Left renal cortex interstitium (tissue), 4 donors: ENCODE measurements around the gene OR7G2. TPM values are rescaled to one million over a fixed set of nuclear protein-coding genes. Genes with fewer than 3 reads are reported as not detected.
A peak's percentile ranks its signal among the peaks of the same experiment; 100 is the strongest.

Source experiments
- DNase-seq, 4 donors: peaks; one replicate each; pipeline ENCODE4 v3.0.0-alpha.2; 2013; ENCODE audit warnings: low read depth in 4 of 4, low spot score in 2 of 4, missing footprints in 1 of 4
- polyA plus RNA-seq, 4 donors: library from polyadenylated mRNA; unstranded; fragments of 120-200 nt; gene quantifications; one replicate each; pipeline ENCODE4 v1.2.1, GENCODE V29; 2013; ENCODE audit not compliant: insufficient read length in 4 of 4

OR7G2 gene
- under 1 TPM in 3 of 4 donors, not detected in 1; 0.04 to 0.05 (median 0.05) TPM for polyA plus RNA-seq

DNA sequence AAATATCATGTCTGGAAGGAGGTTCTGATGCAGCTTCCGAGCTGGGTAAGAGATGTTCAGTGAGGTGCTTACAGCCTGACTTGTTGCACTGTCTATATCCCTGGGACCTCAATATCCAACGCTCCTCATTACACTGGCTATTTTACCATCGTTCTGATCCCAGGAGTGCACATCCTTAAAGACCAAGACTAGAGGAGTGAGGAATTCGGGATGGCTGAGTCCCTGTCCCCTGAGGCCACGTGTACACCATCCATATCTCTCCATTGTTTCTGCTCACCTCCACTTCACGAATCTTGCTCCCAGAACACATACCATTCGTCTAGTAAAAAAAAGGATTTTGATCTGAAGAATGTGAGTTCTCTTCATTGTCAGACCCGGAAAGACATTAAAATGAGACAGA, at the start of gene OR7G2:
Gene OR7G2, minus strand, starts transcription at position 101 of the 400 bp plus-strand sequence. CDS start 4,232 bp downstream, outside the sequence.
- no peak for DNase-seq

DNA sequence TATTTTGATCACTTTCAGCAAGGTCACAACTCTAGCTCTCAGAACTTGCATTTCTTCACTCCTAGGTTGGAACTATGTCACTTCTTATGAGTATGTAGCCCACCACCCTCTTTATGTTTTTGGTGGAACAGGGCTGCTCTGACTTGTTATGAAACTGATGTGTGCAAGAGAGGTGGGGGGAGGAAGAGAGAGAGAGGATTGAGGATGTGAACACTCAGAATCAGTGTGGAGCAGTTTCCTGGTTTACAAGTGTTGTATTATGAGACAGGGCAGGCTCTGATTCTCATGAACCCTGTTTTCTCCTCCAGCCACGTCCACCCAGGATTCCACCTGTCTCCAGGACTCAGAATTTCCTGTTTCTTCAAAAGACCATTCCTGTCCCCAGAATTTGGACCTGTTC, 49.0 kb upstream of the OR7G2 start:
- DNase-seq: no peak

GRCh38 chr19:9155591-9155990, 48.3 kb upstream of the OR7G2 start:
- DNase-seq: no peak

- no peak for DNase-seq
These were observed 44.1 kb upstream of the OR7G2 start for GRCh38 chr19:9151367-9151766.

DNA sequence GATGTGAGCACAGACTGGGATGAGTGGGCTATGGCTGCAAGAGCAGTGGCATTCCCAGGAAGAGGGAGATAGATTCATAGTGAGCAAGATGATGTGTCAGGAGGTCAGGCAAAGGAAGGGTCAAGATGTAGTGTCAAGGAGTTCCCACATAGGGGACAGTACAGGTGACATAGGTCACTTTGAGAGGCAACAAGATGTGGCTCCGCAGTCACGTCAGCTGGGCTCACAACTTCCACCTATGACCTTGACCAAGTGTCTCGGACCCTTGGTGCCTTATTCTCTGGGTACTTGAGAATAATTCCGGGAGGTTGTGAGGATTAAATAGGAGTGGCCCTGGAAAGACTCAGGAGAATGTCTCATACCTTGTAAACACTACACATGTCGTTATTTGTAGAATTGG, 43.4 kb upstream of the OR7G2 start:
- no peak for DNase-seq

DNA sequence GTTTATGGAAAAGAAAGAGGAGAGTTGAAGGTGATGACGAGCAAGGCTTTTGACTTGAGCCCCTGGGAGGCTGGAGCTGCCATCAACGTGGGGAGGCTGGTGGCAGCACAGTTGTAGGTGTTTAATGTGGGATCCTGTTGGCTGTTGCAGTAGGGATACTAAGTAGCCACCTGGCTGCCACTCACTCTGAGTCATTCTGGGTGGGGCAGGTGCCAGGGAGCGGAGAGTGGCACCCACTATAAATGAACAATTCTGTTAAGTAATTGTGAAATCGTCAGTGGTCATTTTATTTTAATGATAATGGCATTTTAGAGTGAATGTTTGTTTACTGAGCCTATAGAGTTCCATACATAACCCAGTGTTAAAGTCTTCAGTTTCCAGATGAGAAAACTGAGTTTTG, 42.7 kb upstream of the OR7G2 start:
- DNase-seq: no peak

GRCh38 chr19:9148697-9149096, 41.4 kb upstream of the OR7G2 start:
- DNase-seq: no peak

DNA sequence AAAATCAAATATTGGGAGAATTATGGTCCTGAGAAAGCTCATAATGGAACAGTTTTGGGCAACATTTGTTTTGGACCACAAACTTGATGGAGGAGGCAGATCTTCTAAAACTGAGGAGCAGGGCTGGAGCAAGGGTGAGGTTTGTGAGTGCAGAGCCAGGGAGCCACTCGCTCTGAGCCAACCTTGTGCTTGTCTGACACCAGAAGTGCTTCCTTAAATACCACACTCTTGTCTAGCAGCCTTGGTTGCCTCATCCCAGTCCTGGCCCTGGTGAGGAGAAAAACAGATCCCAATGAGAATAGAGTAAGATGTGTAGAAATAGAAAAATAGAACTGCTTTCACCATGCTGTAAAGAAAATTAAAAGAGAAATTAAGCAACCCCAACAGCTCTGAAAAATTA, 39.6 kb upstream of the OR7G2 start:
- DNase-seq: no peak

DNA sequence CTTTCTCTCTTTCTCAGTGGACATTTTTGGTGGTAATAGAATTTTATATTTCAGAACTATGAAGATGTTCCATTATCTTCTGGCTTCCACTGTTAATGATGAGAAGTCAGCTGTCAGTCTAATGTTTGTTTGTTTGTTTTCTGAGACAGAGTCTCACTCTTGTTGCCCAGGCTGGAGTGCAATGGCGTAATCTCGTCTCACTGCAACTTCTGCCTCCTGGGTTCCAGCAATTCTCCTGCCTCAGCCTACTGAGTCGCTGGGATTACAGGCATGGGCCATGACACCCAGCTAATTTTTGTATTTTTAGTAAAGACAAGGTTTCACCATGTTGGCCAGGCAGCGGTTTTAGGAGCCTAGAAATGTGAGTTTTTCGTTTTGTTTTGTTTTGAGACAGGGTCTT, 37.6 kb upstream of the OR7G2 start:
- DNase-seq: peak in 1 of 4 donors; percentile 8

- peak; percentile 82 to 97 (median 88) for DNase-seq
These were observed 33.0 kb upstream of the OR7G2 start, which contains the start of gene ZNF317 for GRCh38 chr19:9140159-9140874. Gene ZNF317 (plus strand): TSS chr19:9140397. CDS start chr19:9156017, 15,620 bp downstream.

DNA sequence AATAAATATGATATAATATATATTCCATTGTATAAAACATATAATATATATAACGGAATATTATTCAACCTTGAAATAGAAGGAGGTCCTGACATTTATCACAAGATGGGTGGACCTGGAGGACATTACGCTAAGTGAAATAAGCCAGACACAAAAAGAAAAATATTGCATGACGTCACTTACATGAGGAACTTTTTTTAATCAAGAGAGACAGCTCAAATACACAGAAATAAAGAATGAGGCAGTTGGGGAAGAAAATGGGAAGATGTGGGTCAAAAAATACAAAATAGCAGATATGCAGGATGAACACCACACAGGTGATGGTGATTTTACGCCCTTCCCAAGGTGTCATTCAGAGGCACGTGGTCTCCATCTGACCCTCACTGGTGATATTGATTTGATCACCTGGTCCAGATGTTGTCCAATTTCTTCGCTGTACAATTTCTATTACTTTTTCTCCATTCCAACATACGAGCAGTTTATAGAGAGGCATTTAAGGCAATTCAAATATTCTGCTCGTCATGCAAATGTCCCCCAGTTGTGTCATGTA, 32.4 kb upstream of the OR7G2 start:
- peak in 1 of 4 donors; percentile 8 for DNase-seq

DNA sequence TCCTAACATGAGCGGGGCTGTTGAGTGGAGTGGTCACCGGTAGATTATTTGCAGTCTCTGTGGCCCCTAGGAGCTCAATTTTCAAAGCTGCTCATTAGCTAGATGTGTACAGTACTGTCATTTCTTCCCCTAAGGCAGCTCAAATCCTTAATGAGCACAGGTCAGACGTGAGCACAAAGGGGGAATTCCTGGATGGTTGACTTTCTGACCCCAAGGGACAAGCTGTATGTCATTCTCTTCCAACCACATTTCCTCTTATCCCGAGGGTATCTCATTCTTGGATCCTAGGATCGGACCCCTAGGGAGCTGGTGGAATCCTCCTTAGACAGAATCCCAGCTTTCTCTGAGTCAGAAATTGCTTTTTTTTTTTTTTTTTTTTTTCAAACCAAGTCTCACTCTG, 25.1 kb upstream of the OR7G2 start:
- DNase-seq: no peak

- no peak for DNase-seq
These were observed 23.7 kb upstream of the OR7G2 start for GRCh38 chr19:9130965-9131364.

- no peak for DNase-seq
These were observed 20.9 kb upstream of the OR7G2 start for GRCh38 chr19:9128171-9128570.

GRCh38 chr19:9126900-9127405, 19.7 kb upstream of the OR7G2 start, which contains the start of gene OR7G3:
Gene OR7G3 (minus strand): TSS chr19:9126950. CDS start chr19:9126950, 0 bp downstream.
- no peak for DNase-seq

DNA sequence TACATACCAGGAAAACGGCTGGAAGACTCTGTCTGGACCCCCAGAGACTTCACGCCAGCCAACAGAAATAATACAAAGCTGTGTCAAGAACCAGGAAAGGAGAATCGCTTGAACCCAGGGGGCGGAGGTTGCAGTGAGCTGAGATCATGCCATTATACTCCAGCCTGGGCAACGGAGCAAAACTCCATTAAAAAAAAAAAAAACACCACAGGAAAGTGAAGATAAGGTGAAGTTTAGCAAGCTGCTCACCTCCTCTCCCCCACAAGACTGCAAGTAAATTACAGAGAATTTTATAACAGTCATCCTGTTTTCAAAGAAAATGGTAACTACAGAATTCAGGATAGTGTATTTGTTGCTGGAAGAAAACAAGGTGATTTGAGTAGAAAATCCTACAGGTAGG, 9.3 kb upstream of the OR7G2 start:
- DNase-seq: no peak

- no peak for DNase-seq
These were observed 8.1 kb upstream of the OR7G2 start, which contains the start of gene OR7G1 for GRCh38 chr19:9115307-9115813. Gene OR7G1 (minus strand): TSS chr19:9115763. CDS start chr19:9115763, 0 bp downstream.

- DNase-seq: no peak
These were observed 2.7 kb upstream of the OR7G2 start for GRCh38 chr19:9109959-9110358.

DNA sequence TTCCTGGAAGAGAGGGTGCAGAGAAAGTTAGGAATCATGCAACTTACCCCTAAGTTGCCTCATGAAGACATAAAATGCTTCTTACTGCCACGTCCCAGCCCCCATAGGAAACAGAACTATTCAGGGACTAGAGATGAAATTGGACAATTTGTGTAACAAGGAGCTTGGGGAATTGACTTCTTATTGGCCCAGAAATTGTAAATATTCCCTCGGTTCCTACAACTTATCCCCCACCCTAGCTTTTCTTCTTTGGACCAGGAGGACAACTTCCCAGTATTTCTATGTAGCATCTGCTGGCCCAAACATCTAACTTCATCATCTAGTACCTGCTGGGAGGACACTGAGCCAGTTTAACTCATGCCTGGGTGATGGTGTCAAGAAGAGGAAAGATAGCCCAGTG, 20.5 kb downstream of the OR7G2 start, which contains the start of gene OR1M1:
Gene OR1M1, plus strand, starts transcription at position 301 of the 400 bp plus-strand sequence. CDS start 6,184 bp downstream, outside the sequence.
- DNase-seq: no peak

GRCh38 chr19:9078651-9079050, 28.6 kb downstream of the OR7G2 start:
- DNase-seq: no peak

GRCh38 chr19:9076901-9077300, 30.4 kb downstream of the OR7G2 start:
- DNase-seq: no peak
